Measurements from ENCODE around the gene HSPG2. TPM values are rescaled to one million over a fixed set of nuclear protein-coding genes. Genes with fewer than 3 reads are reported as not detected.

Gene HSPG2
- total RNA-seq, 1 donor from 2014 or later = 101 TPM

- TF ChIP-seq CTCF (conservative IDR thresholded peaks at IDR 0.05) = no peak
- Mint-ChIP-seq H3K4me1 (peaks cover 27% of the 10 kb centered on the region), H3K27ac (ENCODE audit: unreplicated experiment) (no peak overlapping the region), H3K9me3 (no peaks in the 10 kb centered on the region), H3K4me3 (no peak overlapping the region), H3K27me3 (ENCODE audit: low read depth) (no peaks in the 10 kb centered on the region), H3K36me3 (ENCODE audit: low read depth) (no peaks in the 10 kb centered on the region)
- no peak for DNase-seq (ENCODE audit: low read depth, low spot score)
Measured at GRCh38 chr1:21870611-21871010, 66.5 kb downstream of the HSPG2 start.

- Mint-ChIP-seq H3K4me1 (peaks cover 27% of the 10 kb centered on the region), H3K27me3 (ENCODE audit: low read depth) (no peaks in the 10 kb centered on the region), H3K4me3 (no peak overlapping the region), H3K36me3 (ENCODE audit: low read depth) (no peaks in the 10 kb centered on the region), H3K27ac (ENCODE audit: unreplicated experiment) (no peak overlapping the region), H3K9me3 (no peaks in the 10 kb centered on the region)
- TF ChIP-seq CTCF (conservative IDR thresholded peaks at IDR 0.05) = no peak
- no peak for DNase-seq (ENCODE audit: low read depth, low spot score)
Measured at GRCh38 chr1:21869620-21870121, 67.4 kb downstream of the HSPG2 start.

DNA sequence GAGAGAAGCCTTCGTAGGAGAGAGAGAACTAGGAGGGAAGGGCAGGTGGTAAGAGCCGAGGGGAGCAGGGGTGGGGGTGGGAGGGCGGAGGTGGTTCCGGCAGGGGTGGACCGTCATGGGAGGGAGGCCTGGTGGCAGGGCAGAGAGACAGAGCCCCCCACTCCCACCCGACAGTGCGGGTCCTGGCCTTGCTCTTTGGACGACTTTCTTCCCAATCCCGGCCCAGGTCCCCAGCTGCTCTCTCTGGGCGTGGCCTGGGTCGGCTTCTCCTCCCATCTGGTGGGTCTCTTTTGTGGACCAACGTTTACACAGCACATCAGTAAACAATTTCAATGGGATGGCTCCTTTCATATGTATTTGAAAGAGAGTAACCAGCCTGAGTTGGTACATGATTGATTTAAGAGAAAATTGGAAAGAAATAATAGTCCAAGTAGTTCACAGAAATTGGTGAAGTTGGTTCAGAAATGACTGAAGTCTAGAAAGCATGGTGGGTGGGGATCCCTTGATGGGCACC, 68.1 kb downstream of the HSPG2 start:
- Mint-ChIP-seq H3K36me3 (ENCODE audit: low read depth) (no peaks in the 10 kb centered on the region), H3K4me1 (peaks cover 27% of the 10 kb centered on the region), H3K4me3 (no peak overlapping the region), H3K27ac (ENCODE audit: unreplicated experiment) (peak overlapping the region; percentile 59), H3K9me3 (no peaks in the 10 kb centered on the region), H3K27me3 (ENCODE audit: low read depth) (no peaks in the 10 kb centered on the region)
- no peak for TF ChIP-seq CTCF (conservative IDR thresholded peaks at IDR 0.05)
- no peak for DNase-seq (ENCODE audit: low read depth, low spot score)

DNA sequence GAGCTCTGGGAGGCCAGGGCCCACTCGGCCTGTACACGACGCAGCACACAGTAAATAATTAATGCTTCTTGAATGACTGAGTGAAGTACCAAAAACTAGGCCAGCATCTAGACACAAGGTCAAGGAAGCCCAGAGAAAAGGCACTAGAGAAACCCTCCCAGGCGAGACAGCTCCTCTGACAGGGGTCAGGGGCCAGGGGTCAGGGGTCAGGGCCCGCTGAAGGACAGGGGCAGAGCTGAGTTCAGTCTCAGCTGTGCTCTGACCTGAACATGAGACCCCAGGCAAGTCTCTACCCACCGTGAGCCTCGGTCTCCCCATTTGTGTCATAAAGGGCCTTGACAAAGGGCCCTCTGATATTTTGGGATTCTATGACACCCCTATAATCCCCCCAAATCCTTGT, 68.6 kb downstream of the HSPG2 start:
- no peaks in the 10 kb centered on the region for H3K9me3 Mint-ChIP-seq
- H3K4me1 Mint-ChIP-seq = peaks cover 27% of the 10 kb centered on the region
- no peaks in the 10 kb centered on the region for H3K27me3 Mint-ChIP-seq (ENCODE audit: low read depth)
- peak; percentile 20 for DNase-seq (ENCODE audit: low read depth, low spot score)
- H3K4me3 Mint-ChIP-seq = no peak overlapping the region
- no peak overlapping the region for H3K27ac Mint-ChIP-seq (ENCODE audit: unreplicated experiment)
- TF ChIP-seq CTCF (conservative IDR thresholded peaks at IDR 0.05) = no peak
- H3K36me3 Mint-ChIP-seq (ENCODE audit: low read depth) = no peaks in the 10 kb centered on the region

GRCh38 chr1:21867451-21867996, 69.6 kb downstream of the HSPG2 start:
- Mint-ChIP-seq H3K4me3 (no peak overlapping the region), H3K4me1 (peaks cover 27% of the 10 kb centered on the region), H3K27ac (ENCODE audit: unreplicated experiment) (no peak overlapping the region), H3K36me3 (ENCODE audit: low read depth) (no peaks in the 10 kb centered on the region), H3K9me3 (no peaks in the 10 kb centered on the region), H3K27me3 (ENCODE audit: low read depth) (no peaks in the 10 kb centered on the region)
- TF ChIP-seq CTCF (conservative IDR thresholded peaks at IDR 0.05) = no peak
- DNase-seq (ENCODE audit: low read depth, low spot score) = no peak
